HepG2 (cell line): ENCODE data around the gene CEBPB. TPM values are rescaled to one million over a fixed set of nuclear protein-coding genes. Genes with fewer than 3 reads are reported as not detected.

Source experiments
- ARID2 ChIP-seq: sonication (generic); formaldehyde crosslinking; IDR thresholded peaks from 2 replicates; pipeline ENCODE4 v1.8.1; 2022; ENCODE audit warnings: mild to moderate bottlenecking, missing genetic modification reagents, borderline replicate concordance
- ARNTL ChIP-seq: sonication (generic); formaldehyde crosslinking; IDR thresholded peaks from 2 replicates; pipeline ENCODE4 v1.4.0; 2020; ENCODE audit warnings: mild to moderate bottlenecking, missing genetic modification reagents
- HMG20B ChIP-seq: conservative IDR thresholded peaks from 2 replicates; pipeline ENCODE4 v1.6.1; 2016; ENCODE audit warnings: missing genetic modification reagents, missing compliant biosample characterization
- MIER3 ChIP-seq: IDR thresholded peaks from 2 replicates; pipeline ENCODE4 v1.6.1; 2016; ENCODE audit warnings: missing compliant biosample characterization, borderline replicate concordance
- SRSF4 ChIP-seq: fragments of 200-400 bp; formaldehyde crosslinking; IDR thresholded peaks from one replicate; pipeline ENCODE4 v1.6.1; 2018; ENCODE audit warnings: mild to moderate bottlenecking, low read depth, low read length, moderate library complexity; ENCODE audit not compliant: poor library complexity, severe bottlenecking
- ZMYM3 ChIP-seq: sonication (generic); formaldehyde crosslinking; IDR thresholded peaks from 2 replicates; pipeline ENCODE4 v1.5.1; 2020; ENCODE audit warnings: mild to moderate bottlenecking, missing genetic modification reagents
- ZNF24 ChIP-seq: fragments of 450-650 bp; IDR thresholded peaks from 2 replicates; pipeline ENCODE4 v1.6.1; 2017; ENCODE audit warnings: antibody characterized with exemption, mild to moderate bottlenecking
- ZNF253 ChIP-seq: sonication (generic); formaldehyde crosslinking; IDR thresholded peaks from 2 replicates; pipeline ENCODE4 v1.8.0; 2022; ENCODE audit warnings: mild to moderate bottlenecking, missing genetic modification reagents, borderline replicate concordance
- ZNF354B ChIP-seq: sonication (generic); formaldehyde crosslinking; IDR thresholded peaks from 2 replicates; pipeline ENCODE4 v1.8.0; 2022; ENCODE audit warnings: mild to moderate bottlenecking, missing genetic modification reagents
- ZNF501 ChIP-seq: sonication (generic); formaldehyde crosslinking; IDR thresholded peaks from 2 replicates; pipeline ENCODE4 v1.5.1; 2020; ENCODE audit warnings: mild to moderate bottlenecking, moderate library complexity, missing genetic modification reagents
- polyA plus RNA-seq, 8 experiments: library from polyadenylated mRNA; depleted of rRNA in 3 of 8; stranded (reverse) in 7 of 8; unstranded in 1 of 8; fragments of >200 nt; fragmentation: Illumina TruSeq in 4 of 8; extraction: Trizol in 4 of 8; gene quantifications; 2 replicates each; pipeline versions ENCODE4 v1.2.1 to v1.2.3, GENCODE V29; 2011 to 2016; ENCODE audit warnings: low read depth in 4 of 8, missing spikeins in 1 of 8, mixed read lengths in 1 of 8; ENCODE audit not compliant: insufficient read depth in 1 of 8
- total RNA-seq, 5 experiments: library from RNA; depleted of rRNA; stranded (reverse); fragments of >200 nt; fragmentation: Illumina TruSeq; extraction: Trizol; gene quantifications; 2 replicates each; pipeline ENCODE4 v1.2.3, GENCODE V29; 2016; ENCODE audit warnings: low read depth in 1 of 5
- TF ChIP-seq, protein P1 (sequence below): sonication (generic); formaldehyde crosslinking; IDR thresholded peaks from 2 replicates; pipeline ENCODE4 v1.8.0; 2022; ENCODE audit warnings: mild to moderate bottlenecking, missing genetic modification reagents, moderate library complexity
- TF ChIP-seq, protein P2 (sequence below), 2 experiments: fragments of 450-650 bp in 1 of 2; sonication (generic) in 1 of 2; formaldehyde crosslinking; IDR thresholded peaks; 2 replicates each; pipeline versions ENCODE4 v1.5.0 to v1.8.0; 2020 to 2022; ENCODE audit warnings: mild to moderate bottlenecking in 1 of 2, missing genetic modification reagents in 1 of 2
- TF ChIP-seq, protein P3 (sequence below): sonication (generic); formaldehyde crosslinking; IDR thresholded peaks from 2 replicates; pipeline ENCODE4 v1.4.0; 2020; ENCODE audit warnings: missing genetic modification reagents
- TF ChIP-seq, protein P4 (sequence below): sonication (generic); formaldehyde crosslinking; IDR thresholded peaks from 2 replicates; pipeline ENCODE4 v1.4.0; 2020; ENCODE audit warnings: mild to moderate bottlenecking, missing genetic modification reagents, borderline replicate concordance

Gene CEBPB
- total and polyA plus RNA-seq, 2 of the 13 experiments (the other 11 are each of a cell fraction or from before 2014, with no cell fraction given) = 18.5 to 28.2 TPM

DNA sequence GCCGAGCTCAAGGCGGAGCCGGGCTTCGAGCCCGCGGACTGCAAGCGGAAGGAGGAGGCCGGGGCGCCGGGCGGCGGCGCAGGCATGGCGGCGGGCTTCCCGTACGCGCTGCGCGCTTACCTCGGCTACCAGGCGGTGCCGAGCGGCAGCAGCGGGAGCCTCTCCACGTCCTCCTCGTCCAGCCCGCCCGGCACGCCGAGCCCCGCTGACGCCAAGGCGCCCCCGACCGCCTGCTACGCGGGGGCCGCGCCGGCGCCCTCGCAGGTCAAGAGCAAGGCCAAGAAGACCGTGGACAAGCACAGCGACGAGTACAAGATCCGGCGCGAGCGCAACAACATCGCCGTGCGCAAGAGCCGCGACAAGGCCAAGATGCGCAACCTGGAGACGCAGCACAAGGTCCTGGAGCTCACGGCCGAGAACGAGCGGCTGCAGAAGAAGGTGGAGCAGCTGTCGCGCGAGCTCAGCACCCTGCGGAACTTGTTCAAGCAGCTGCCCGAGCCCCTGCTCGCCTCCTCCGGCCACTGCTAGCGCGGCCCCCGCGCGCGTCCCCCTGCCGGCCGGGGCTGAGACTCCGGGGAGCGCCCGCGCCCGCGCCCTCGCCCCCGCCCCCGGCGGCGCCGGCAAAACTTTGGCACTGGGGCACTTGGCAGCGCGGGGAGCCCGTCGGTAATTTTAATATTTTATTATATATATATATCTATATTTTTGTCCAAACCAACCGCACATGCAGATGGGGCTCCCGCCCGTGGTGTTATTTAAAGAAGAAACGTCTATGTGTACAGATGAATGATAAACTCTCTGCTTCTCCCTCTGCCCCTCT is 1.1 kb downstream of the CEBPB start (continued):
- no peak for TF ChIP-seq HMG20B (CRISPR knock-in tag)
- TF ChIP-seq ZNF253 (CRISPR knock-in tag) = peak; percentile 79; the same call in 1 of the 2 replicates
- TF ChIP-seq ZMYM3 (CRISPR knock-in tag) = no peak; the same call in 1 of the 2 replicates
- no peak for TF ChIP-seq ZNF354B
- TF ChIP-seq, protein P1, sequence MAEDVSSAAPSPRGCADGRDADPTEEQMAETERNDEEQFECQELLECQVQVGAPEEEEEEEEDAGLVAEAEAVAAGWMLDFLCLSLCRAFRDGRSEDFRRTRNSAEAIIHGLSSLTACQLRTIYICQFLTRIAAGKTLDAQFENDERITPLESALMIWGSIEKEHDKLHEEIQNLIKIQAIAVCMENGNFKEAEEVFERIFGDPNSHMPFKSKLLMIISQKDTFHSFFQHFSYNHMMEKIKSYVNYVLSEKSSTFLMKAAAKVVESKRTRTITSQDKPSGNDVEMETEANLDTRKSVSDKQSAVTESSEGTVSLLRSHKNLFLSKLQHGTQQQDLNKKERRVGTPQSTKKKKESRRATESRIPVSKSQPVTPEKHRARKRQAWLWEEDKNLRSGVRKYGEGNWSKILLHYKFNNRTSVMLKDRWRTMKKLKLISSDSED (CRISPR knock-in tag) = no peak; the same call in 1 of the 2 replicates
- peak; percentile 3; the same call in 1 of the 2 replicates for TF ChIP-seq ZNF501 (CRISPR knock-in tag)
- no peak for TF ChIP-seq ZNF24
- TF ChIP-seq, protein P2, sequence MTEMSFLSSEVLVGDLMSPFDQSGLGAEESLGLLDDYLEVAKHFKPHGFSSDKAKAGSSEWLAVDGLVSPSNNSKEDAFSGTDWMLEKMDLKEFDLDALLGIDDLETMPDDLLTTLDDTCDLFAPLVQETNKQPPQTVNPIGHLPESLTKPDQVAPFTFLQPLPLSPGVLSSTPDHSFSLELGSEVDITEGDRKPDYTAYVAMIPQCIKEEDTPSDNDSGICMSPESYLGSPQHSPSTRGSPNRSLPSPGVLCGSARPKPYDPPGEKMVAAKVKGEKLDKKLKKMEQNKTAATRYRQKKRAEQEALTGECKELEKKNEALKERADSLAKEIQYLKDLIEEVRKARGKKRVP (CRISPR knock-in tag; IDR thresholded peaks at IDR 0.05) = no peak
- TF ChIP-seq, protein P3, sequence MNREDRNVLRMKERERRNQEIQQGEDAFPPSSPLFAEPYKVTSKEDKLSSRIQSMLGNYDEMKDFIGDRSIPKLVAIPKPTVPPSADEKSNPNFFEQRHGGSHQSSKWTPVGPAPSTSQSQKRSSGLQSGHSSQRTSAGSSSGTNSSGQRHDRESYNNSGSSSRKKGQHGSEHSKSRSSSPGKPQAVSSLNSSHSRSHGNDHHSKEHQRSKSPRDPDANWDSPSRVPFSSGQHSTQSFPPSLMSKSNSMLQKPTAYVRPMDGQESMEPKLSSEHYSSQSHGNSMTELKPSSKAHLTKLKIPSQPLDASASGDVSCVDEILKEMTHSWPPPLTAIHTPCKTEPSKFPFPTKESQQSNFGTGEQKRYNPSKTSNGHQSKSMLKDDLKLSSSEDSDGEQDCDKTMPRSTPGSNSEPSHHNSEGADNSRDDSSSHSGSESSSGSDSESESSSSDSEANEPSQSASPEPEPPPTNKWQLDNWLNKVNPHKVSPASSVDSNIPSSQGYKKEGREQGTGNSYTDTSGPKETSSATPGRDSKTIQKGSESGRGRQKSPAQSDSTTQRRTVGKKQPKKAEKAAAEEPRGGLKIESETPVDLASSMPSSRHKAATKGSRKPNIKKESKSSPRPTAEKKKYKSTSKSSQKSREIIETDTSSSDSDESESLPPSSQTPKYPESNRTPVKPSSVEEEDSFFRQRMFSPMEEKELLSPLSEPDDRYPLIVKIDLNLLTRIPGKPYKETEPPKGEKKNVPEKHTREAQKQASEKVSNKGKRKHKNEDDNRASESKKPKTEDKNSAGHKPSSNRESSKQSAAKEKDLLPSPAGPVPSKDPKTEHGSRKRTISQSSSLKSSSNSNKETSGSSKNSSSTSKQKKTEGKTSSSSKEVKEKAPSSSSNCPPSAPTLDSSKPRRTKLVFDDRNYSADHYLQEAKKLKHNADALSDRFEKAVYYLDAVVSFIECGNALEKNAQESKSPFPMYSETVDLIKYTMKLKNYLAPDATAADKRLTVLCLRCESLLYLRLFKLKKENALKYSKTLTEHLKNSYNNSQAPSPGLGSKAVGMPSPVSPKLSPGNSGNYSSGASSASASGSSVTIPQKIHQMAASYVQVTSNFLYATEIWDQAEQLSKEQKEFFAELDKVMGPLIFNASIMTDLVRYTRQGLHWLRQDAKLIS (CRISPR knock-in tag) = peak; percentile 45; the same call in 1 of the 2 replicates
- TF ChIP-seq ARNTL (CRISPR knock-in tag) = no peak; the same call in 1 of the 2 replicates
- no peak for TF ChIP-seq MIER3 (CRISPR knock-in tag)
- TF ChIP-seq, protein P4, sequence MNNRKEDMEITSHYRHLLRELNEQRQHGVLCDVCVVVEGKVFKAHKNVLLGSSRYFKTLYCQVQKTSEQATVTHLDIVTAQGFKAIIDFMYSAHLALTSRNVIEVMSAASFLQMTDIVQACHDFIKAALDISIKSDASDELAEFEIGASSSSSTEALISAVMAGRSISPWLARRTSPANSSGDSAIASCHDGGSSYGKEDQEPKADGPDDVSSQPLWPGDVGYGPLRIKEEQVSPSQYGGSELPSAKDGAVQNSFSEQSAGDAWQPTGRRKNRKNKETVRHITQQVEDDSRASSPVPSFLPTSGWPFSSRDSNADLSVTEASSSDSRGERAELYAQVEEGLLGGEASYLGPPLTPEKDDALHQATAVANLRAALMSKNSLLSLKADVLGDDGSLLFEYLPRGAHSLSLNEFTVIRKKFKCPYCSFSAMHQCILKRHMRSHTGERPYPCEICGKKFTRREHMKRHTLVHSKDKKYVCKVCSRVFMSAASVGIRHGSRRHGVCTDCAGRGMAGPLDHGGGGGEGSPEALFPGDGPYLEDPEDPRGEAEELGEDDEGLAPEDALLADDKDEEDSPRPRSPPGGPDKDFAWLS (CRISPR knock-in tag) = no peak
- TF ChIP-seq ARID2 (CRISPR knock-in tag) = no peak
- TF ChIP-seq SRSF4 = no peak
